PC-9 (cell line): ENCODE results near the gene DDX41.

Experiments used
- CTCF ChIP-seq: fragments of 200-600 bp; sonication (generic); conservative IDR thresholded peaks from 2 replicates; pipeline ENCODE4 v1.6.1; 2017; ENCODE audit warnings: mixed run types, antibody characterized with exemption, mild to moderate bottlenecking, moderate library complexity
- EZH2 ChIP-seq: fragments of 200-600 bp; sonication (generic); IDR thresholded peaks from 2 replicates; pipeline ENCODE4 v1.8.0; 2017; ENCODE audit warnings: antibody characterized with exemption, low read depth

GRCh38 chr5:177515580-177515979, 1.2 kb downstream of the DDX41 start:
- TF ChIP-seq CTCF (no peak), EZH2 (no peak)
